Measurements from ENCODE around the gene VOPP1. TPM values are rescaled to one million over a fixed set of nuclear protein-coding genes. Genes with fewer than 3 reads are reported as not detected.

The VOPP1 gene
- total RNA-seq, 2 donors from 2014 or later: 70.3 to 73.4 TPM

DNA sequence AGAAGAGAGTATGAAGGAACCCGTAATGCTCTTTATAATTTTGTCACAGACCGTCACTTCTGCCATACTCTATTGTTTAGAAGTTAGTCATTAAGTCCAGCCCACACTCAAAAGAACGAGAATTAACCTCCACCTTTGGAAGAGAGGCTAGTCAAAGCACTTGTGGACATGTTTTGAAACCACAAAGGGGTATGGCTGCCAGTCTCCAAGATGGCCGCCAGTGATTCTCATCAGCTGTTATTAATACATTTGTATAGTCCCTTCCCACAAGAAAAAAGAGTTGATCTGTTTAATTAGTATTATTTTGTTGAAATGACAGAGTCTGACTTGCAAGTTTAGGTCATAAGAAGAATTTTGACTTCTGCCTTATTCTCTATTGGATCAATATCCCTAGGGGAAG, 23.2 kb upstream of the VOPP1 start:
- TF ChIP-seq CTCF (IDR thresholded peaks at IDR 0.05): no peak
- no peaks in the 10 kb centered on the region for H3K36me3 ChIP-seq
- no peak overlapping the region for H3K27ac ChIP-seq
- H3K9ac ChIP-seq (ENCODE audit: low read depth in 2 of 2, low read length in 2 of 2): no peak overlapping the region
- no peaks in the 10 kb centered on the region for H3K4me1 ChIP-seq
- intact Hi-C loops (cut with DNase I): loop anchor here (5.0 kb wide), 1 partner anchor 163 kb away; no protein-coding TSS in a partner anchor
- H3K9me3 ChIP-seq: no peaks in the 10 kb centered on the region
- H3K27me3 ChIP-seq: no peaks in the 10 kb centered on the region
- DNase-seq: no peak
- no peak overlapping the region for H3K4me3 ChIP-seq

GRCh38 chr7:55594870-55595269, 22.6 kb upstream of the VOPP1 start:
- intact Hi-C loops (cut with DNase I): loop anchor here (5.0 kb wide), 2 partner anchors 163 to 318 kb away; no protein-coding TSS in a partner anchor
- DNase-seq: no peak
- no peaks in the 10 kb centered on the region for H3K4me1 ChIP-seq
- H3K4me3 ChIP-seq: no peak overlapping the region
- H3K27ac ChIP-seq: no peak overlapping the region
- H3K9me3 ChIP-seq: no peaks in the 10 kb centered on the region
- H3K36me3 ChIP-seq: no peaks in the 10 kb centered on the region
- no peaks in the 10 kb centered on the region for H3K27me3 ChIP-seq
- H3K9ac ChIP-seq (ENCODE audit: low read depth in 2 of 2, low read length in 2 of 2): no peak overlapping the region
- TF ChIP-seq CTCF (IDR thresholded peaks at IDR 0.05): no peak

DNA sequence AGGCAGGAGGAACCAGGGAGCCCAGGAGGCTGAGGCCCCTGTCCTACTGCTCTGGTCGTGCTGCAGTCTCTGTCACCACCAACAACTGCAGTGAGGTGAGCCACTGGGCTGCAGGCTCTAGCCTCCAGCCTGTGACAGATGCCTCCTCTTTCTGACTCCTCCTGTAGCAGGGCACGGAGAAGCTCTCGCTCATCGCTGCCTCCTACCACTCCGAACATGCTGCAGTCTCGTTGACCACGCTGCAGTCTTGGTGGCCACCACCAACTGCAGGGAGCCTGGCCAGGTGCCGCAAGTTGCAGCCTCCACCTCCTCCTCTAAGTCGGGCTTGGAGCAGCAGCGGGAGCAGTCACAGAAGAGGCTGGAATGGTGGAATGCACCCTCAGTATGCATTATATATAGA, 22.1 kb upstream of the VOPP1 start:
- no peaks in the 10 kb centered on the region for H3K9me3 ChIP-seq
- no peaks in the 10 kb centered on the region for H3K4me1 ChIP-seq
- no peak overlapping the region for H3K4me3 ChIP-seq
- no peak overlapping the region for H3K27ac ChIP-seq
- no peaks in the 10 kb centered on the region for H3K36me3 ChIP-seq
- no peak for TF ChIP-seq CTCF (IDR thresholded peaks at IDR 0.05)
- DNase-seq: no peak
- no peaks in the 10 kb centered on the region for H3K27me3 ChIP-seq
- intact Hi-C loops (cut with DNase I): loop anchor here (5.0 kb wide), 1 partner anchor 317 kb away; no protein-coding TSS in a partner anchor
- H3K9ac ChIP-seq (ENCODE audit: low read depth in 2 of 2, low read length in 2 of 2): no peak overlapping the region

GRCh38 chr7:55593515-55594318, 21.4 kb upstream of the VOPP1 start:
- Histone ChIP-seq H3K27ac (no peak overlapping the region), H3K36me3 (no peaks in the 10 kb centered on the region), H3K27me3 (no peaks in the 10 kb centered on the region), H3K4me3 (no peak overlapping the region), H3K9me3 (no peaks in the 10 kb centered on the region), H3K9ac (ENCODE audit: low read depth in 2 of 2, low read length in 2 of 2) (no peak overlapping the region), H3K4me1 (no peaks in the 10 kb centered on the region)
- peak; percentile 86 for TF ChIP-seq CTCF (IDR thresholded peaks at IDR 0.05)
- intact Hi-C loops (cut with DNase I): loop anchor here (5.0 kb wide), 1 partner anchor 316 kb away; no protein-coding TSS in a partner anchor
- DNase-seq: peak; percentile 76

GRCh38 chr7:55593172-55593514, 20.8 kb upstream of the VOPP1 start:
- no peak overlapping the region for H3K9ac ChIP-seq (ENCODE audit: low read depth in 2 of 2, low read length in 2 of 2)
- TF ChIP-seq CTCF (IDR thresholded peaks at IDR 0.05): no peak
- H3K4me1 ChIP-seq: no peaks in the 10 kb centered on the region
- no peaks in the 10 kb centered on the region for H3K36me3 ChIP-seq
- intact Hi-C loops (cut with DNase I): loop anchor here (5.0 kb wide), 1 partner anchor 316 kb away; no protein-coding TSS in a partner anchor
- DNase-seq: no peak
- H3K9me3 ChIP-seq: no peaks in the 10 kb centered on the region
- H3K27ac ChIP-seq: no peak overlapping the region
- no peaks in the 10 kb centered on the region for H3K27me3 ChIP-seq
- H3K4me3 ChIP-seq: no peak overlapping the region
